ENCODE data around the gene DEPDC7. TPM values are rescaled to one million over a fixed set of nuclear protein-coding genes. Genes with fewer than 3 reads are reported as not detected.

DEPDC7 gene
- polyA plus RNA-seq, 1 donor from 2014 or later = 3.3 TPM

- Histone ChIP-seq H3K9ac (ENCODE audit: low read length) (no peak overlapping the region), H3K9me3 (ENCODE audit: low read length) (no peaks in the 10 kb centered on the region), H3K9me2 (ENCODE audit: insufficient read depth, low read length) (no peaks in the 10 kb centered on the region), H3K36me3 (ENCODE audit: insufficient read depth, low read length) (peaks cover 3% of the 10 kb centered on the region), H3K27ac (ENCODE audit: low read length) (no peak overlapping the region), H3K79me2 (replicated peaks; ENCODE audit: insufficient read depth, low read length) (no peaks in the 10 kb centered on the region), H3K27me3 (ENCODE audit: insufficient read depth, low read depth, low read length) (no peaks in the 10 kb centered on the region), H4K20me1 (ENCODE audit: insufficient read depth) (no peaks in the 10 kb centered on the region), H3K4me2 (ENCODE audit: low read length) (no peak overlapping the region), H2AFZ (ENCODE audit: low read depth, low read length) (no peak overlapping the region), H3F3A (ENCODE audit: insufficient read depth, low read length, poor library complexity, severe bottlenecking) (no peaks in the 10 kb centered on the region), H3K4me3 (ENCODE audit: low read length) (no peak overlapping the region)
- TF ChIP-seq EP300 (conservative IDR thresholded peaks at IDR 0.05; ENCODE audit: poor library complexity, severe bottlenecking) = no peak
- no peak for TF ChIP-seq RAD21 (conservative IDR thresholded peaks at IDR 0.05)
- no peak for TF ChIP-seq POLR2AphosphoS5 (IDR thresholded peaks at IDR 0.05)
These were observed 48.6 kb downstream of the DEPDC7 start for GRCh38 chr11:33064033-33064825.

GRCh38 chr11:33064866-33065265 is 49.2 kb downstream of the DEPDC7 start:
- Histone ChIP-seq H4K20me1 (ENCODE audit: insufficient read depth) (no peaks in the 10 kb centered on the region), H3K27ac (ENCODE audit: low read length) (no peak overlapping the region), H3K9me3 (ENCODE audit: low read length) (no peaks in the 10 kb centered on the region), H3F3A (ENCODE audit: insufficient read depth, low read length, poor library complexity, severe bottlenecking) (no peaks in the 10 kb centered on the region), H3K4me2 (ENCODE audit: low read length) (no peak overlapping the region), H3K36me3 (ENCODE audit: insufficient read depth, low read length) (no peaks in the 10 kb centered on the region), H2AFZ (ENCODE audit: low read depth, low read length) (no peak overlapping the region), H3K27me3 (ENCODE audit: insufficient read depth, low read depth, low read length) (no peaks in the 10 kb centered on the region), H3K9me2 (ENCODE audit: insufficient read depth, low read length) (no peaks in the 10 kb centered on the region), H3K79me2 (replicated peaks; ENCODE audit: insufficient read depth, low read length) (no peaks in the 10 kb centered on the region), H3K9ac (ENCODE audit: low read length) (no peak overlapping the region), H3K4me3 (ENCODE audit: low read length) (no peak overlapping the region)
- TF ChIP-seq CTCF (IDR thresholded peaks at IDR 0.05; ENCODE audit: poor library complexity, severe bottlenecking) (no peak), SMC3 (conservative IDR thresholded peaks at IDR 0.05; ENCODE audit: poor library complexity) (no peak), EP300 (conservative IDR thresholded peaks at IDR 0.05; ENCODE audit: poor library complexity, severe bottlenecking) (no peak), POLR2AphosphoS5 (IDR thresholded peaks at IDR 0.05) (no peak), REST (IDR thresholded peaks at IDR 0.05; ENCODE audit: borderline replicate concordance) (no peak), EZH2 (IDR thresholded peaks at IDR 0.05; ENCODE audit: borderline replicate concordance, insufficient read depth, low read length, poor library complexity, severe bottlenecking) (no peak), MXI1 (conservative IDR thresholded peaks at IDR 0.05; ENCODE audit: poor library complexity, severe bottlenecking) (no peak), TAF1 (IDR thresholded peaks at IDR 0.05; ENCODE audit: low read depth) (no peak), RAD21 (conservative IDR thresholded peaks at IDR 0.05) (no peak)
